H1 (cell line): ENCODE data around the gene DOCK6. TPM values are rescaled to one million over a fixed set of nuclear protein-coding genes. Genes with fewer than 3 reads are reported as not detected.

Experiments
- CHD1 ChIP-seq: IDR thresholded peaks from 2 replicates; pipeline ENCODE4 v1.6.1; 2012; ENCODE audit warnings: low read depth, low read length, improper control_type of control experiment
- FOSL1 ChIP-seq: IDR thresholded peaks from 2 replicates; pipeline ENCODE4 v1.6.1; 2011; ENCODE audit warnings: mild to moderate bottlenecking, low read depth, low read length, moderate library complexity; ENCODE audit not compliant: insufficient read depth
- GTF2F1 ChIP-seq: IDR thresholded peaks from 2 replicates; pipeline ENCODE4 v1.6.1; 2012; ENCODE audit warnings: low read depth, low read length, improper control_type of control experiment, borderline replicate concordance
- HDAC6 ChIP-seq: IDR thresholded peaks from one replicate; pipeline ENCODE4 v1.7.1; 2012; ENCODE audit warnings: low read depth, mild to moderate bottlenecking, inconsistent platforms, low read length, moderate library complexity
- KDM4A ChIP-seq: IDR thresholded peaks from one replicate; pipeline ENCODE4 v1.7.1; 2012; ENCODE audit warnings: low read depth, mild to moderate bottlenecking, moderate library complexity, low read length, inconsistent platforms; ENCODE audit not compliant: severe bottlenecking
- NRF1 ChIP-seq: IDR thresholded peaks from 2 replicates; pipeline ENCODE4 v1.6.1; 2011; ENCODE audit warnings: mild to moderate bottlenecking, low read depth, low read length, improper control_type of control experiment
- RNF2 ChIP-seq: fragments of 200-900, 300-1000 bp; sonication (generic); IDR thresholded peaks from 2 replicates; pipeline ENCODE4 v1.7.1; 2016; ENCODE audit warnings: borderline replicate concordance, low read depth, mild to moderate bottlenecking, antibody characterized with exemption, low read length; ENCODE audit not compliant: poor library complexity, severe bottlenecking; ENCODE audit errors: missing control alignments
- ZNF274 ChIP-seq: IDR thresholded peaks from 2 replicates; pipeline ENCODE4 v1.7.0; 2012; ENCODE audit warnings: low read length, borderline replicate concordance; ENCODE audit errors: extremely low read depth
- polyA plus RNA-seq, 7 experiments: library from polyadenylated mRNA; depleted of rRNA in 3 of 7; stranded (reverse) in 5 of 7; unstranded in 2 of 7; fragments of >200 nt in 5 of 7; fragments of 200-250 nt in 2 of 7; gene quantifications; 1 replicate in 5 of 7; 2 replicates in 1 of 7; 4 replicates in 1 of 7; pipeline versions ENCODE4 v1.2.1 to v1.2.3, GENCODE V29; 2011 to 2013; ENCODE audit warnings: missing spikeins in 2 of 7, mixed read lengths in 2 of 7
- total RNA-seq: library from RNA; stranded (reverse); fragmentation: NEBNext Ultra II Directional; extraction: Animal tissue kit (Norgen Biotek cat#: 25700); gene quantifications from 2 replicates; pipeline ENCODE4 v1.2.1, GENCODE V29; 2021

The DOCK6 gene
- total and polyA plus RNA-seq, 2 of the 8 experiments (the other 6 are each of a cell fraction or from before 2014, with no cell fraction given): 25.5 to 54.7 TPM

DNA sequence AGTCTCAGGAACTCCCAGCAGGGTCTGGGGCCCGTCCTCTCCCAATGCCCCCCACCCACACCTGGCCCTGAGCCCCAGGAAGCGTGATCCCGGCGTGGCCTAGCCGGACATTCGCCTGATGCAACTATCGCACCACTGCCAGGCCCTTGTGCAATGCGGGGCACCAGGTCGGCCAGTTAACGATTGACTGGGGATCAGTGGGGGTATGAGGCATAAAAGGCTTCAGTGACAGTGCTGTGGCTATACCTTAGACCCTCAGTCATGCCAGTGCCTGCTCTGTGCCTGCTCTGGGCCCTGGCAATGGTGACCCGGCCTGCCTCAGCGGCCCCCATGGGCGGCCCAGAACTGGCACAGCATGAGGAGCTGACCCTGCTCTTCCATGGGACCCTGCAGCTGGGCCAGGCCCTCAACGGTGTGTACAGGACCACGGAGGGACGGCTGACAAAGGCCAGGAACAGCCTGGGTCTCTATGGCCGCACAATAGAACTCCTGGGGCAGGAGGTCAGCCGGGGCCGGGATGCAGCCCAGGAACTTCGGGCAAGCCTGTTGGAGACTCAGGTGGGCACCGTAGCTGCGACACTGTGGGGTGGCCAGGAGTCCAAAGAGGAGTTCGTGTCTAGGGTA lies 22.8 kb downstream of the DOCK6 start, which contains the start of gene ANGPTL8 (continued):
- TF ChIP-seq RNF2: no peak
- TF ChIP-seq HDAC6: no peak
- TF ChIP-seq GTF2F1: no peak
- TF ChIP-seq NRF1: no peak
- TF ChIP-seq CHD1: no peak
- TF ChIP-seq ZNF274: no peak
- TF ChIP-seq FOSL1: no peak
- no peak for TF ChIP-seq KDM4A
